H1 (cell line): Measurements from ENCODE around the gene NLGN4X. TPM values are rescaled to one million over a fixed set of nuclear protein-coding genes. Genes with fewer than 3 reads are reported as not detected.

Experiments
- CTCF ChIA-PET: fragments of 300-600 bp; sonication (Branson Sonifier 250); formaldehyde crosslinking; loops from one replicate; lab custom pipeline; 2021; ENCODE audit not compliant: partially characterized antibody; lab: Charles Lee
- POLR2A ChIA-PET: fragments of 300-600 bp; sonication (Branson Sonifier 250); formaldehyde crosslinking; loops from one replicate; lab custom pipeline; 2021; ENCODE audit warnings: inconsistent platforms; ENCODE audit not compliant: partially characterized antibody; lab: Charles Lee
- DNase-seq, 2 experiments: peaks; one replicate each; pipeline versions ENCODE4 v3.0.0 to v3.0.0-alpha.2; 2010 to 2022; ENCODE audit warnings: low spot score in 2 of 2, low read depth in 1 of 2, mixed read lengths in 1 of 2
- FAIRE-seq: peaks from 2 replicates; lab custom pipeline; 2011; peaks lifted over from hg19 to GRCh38; lab: Jason Lieb, UNC
- H2AFZ ChIP-seq: 2 replicates; pipeline ENCODE4 v1.8.1; 2012; ENCODE audit warnings: low read length, inconsistent platforms
- H2AK5ac ChIP-seq: 2 replicates; pipeline ENCODE4 v1.6.1; 2013; ENCODE audit warnings: low read depth, low read length
- H2BK120ac ChIP-seq: replicated peaks from 2 replicates; pipeline ENCODE3; 2013; ENCODE audit warnings: low read depth, low read length, inconsistent platforms
- H2BK12ac ChIP-seq: 2 replicates; pipeline ENCODE4 v1.6.1; 2013; ENCODE audit warnings: low read depth, low read length
- H2BK15ac ChIP-seq: 2 replicates; pipeline ENCODE4 v1.6.1; 2013; ENCODE audit warnings: low read length
- H2BK20ac ChIP-seq: 2 replicates; pipeline ENCODE4 v1.6.1; 2013; ENCODE audit warnings: low read length
- H2BK5ac ChIP-seq: 2 replicates; pipeline ENCODE4 v1.6.1; 2013; ENCODE audit warnings: low read depth, low read length
- H3K14ac ChIP-seq: 2 replicates; pipeline ENCODE4 v1.6.1; 2013; ENCODE audit warnings: inconsistent platforms; ENCODE audit not compliant: insufficient read length
- H3K18ac ChIP-seq: 2 replicates; pipeline ENCODE4 v1.6.1; 2013; ENCODE audit warnings: low read length; ENCODE audit errors: extremely low read depth
- H3K23ac ChIP-seq: 2 replicates; pipeline ENCODE4 v1.6.1; 2013; ENCODE audit warnings: inconsistent platforms; ENCODE audit not compliant: insufficient read length
- H3K23me2 ChIP-seq: 2 replicates; pipeline ENCODE4 v1.6.1; 2013; ENCODE audit warnings: low read depth, low read length
- H3K27ac ChIP-seq: 2 replicates; pipeline ENCODE4 v1.6.1; 2011; ENCODE audit warnings: low read depth, low read length, inconsistent platforms
- H3K27me3 ChIP-seq, 4 experiments: replicated peaks in 1 of 4; 1 replicate in 1 of 4; 2 replicates in 3 of 4; pipeline versions ENCODE4 v1.6.1 to v1.8.1; 2011 to 2013; ENCODE audit warnings: low read length in 3 of 4, mild to moderate bottlenecking in 3 of 4, inconsistent platforms in 2 of 4, mixed read lengths in 2 of 4, moderate library complexity in 1 of 4; ENCODE audit not compliant: control insufficient read depth in 3 of 4, insufficient read depth in 3 of 4; ENCODE audit errors: extremely low read depth in 1 of 4
- H3K36me3 ChIP-seq, 4 experiments: 2 replicates each; pipeline versions ENCODE4 v1.6.1 to v1.8.1; 2011 to 2013; ENCODE audit warnings: mild to moderate bottlenecking in 4 of 4, low read length in 3 of 4, moderate library complexity in 2 of 4, control low read depth in 1 of 4, inconsistent platforms in 1 of 4; ENCODE audit not compliant: insufficient read depth in 4 of 4, control insufficient read depth in 2 of 4
- H3K4ac ChIP-seq: replicated peaks from 2 replicates; pipeline ENCODE3; 2013; ENCODE audit warnings: low read length, low read depth, mixed read lengths, inconsistent platforms; ENCODE audit not compliant: insufficient read length
- H3K4me1 ChIP-seq, 4 experiments: replicated peaks in 1 of 4; 1 replicate in 1 of 4; 2 replicates in 3 of 4; pipeline versions ENCODE4 v1.6.1 to v1.8.1; 2011 to 2013; ENCODE audit warnings: low read length in 3 of 4, inconsistent platforms in 2 of 4, mixed read lengths in 1 of 4; ENCODE audit not compliant: insufficient read depth in 4 of 4, control insufficient read depth in 3 of 4
- H3K4me2 ChIP-seq, 2 experiments: 2 replicates each; pipeline versions ENCODE4 v1.6.1 to v1.8.1; 2011 to 2013; ENCODE audit warnings: low read depth in 2 of 2, low read length in 2 of 2, control low read depth in 1 of 2, inconsistent platforms in 1 of 2, mild to moderate bottlenecking in 1 of 2; ENCODE audit not compliant: insufficient read depth in 1 of 2
- H3K4me3 ChIP-seq, 4 experiments: fragments of 200-600, 300-600 bp in 1 of 4; sonication (generic), shearing (Covaris generic), sonication (Bioruptor Twin) in 1 of 4; 2 replicates each; pipeline versions ENCODE4 v1.5.1 to v1.8.1; 2011 to 2016; ENCODE audit warnings: low read length in 4 of 4, low read depth in 3 of 4, control low read depth in 2 of 4, inconsistent platforms in 2 of 4, mild to moderate bottlenecking in 2 of 4, mixed read lengths in 1 of 4, moderate library complexity in 1 of 4; ENCODE audit not compliant: insufficient read depth in 2 of 4; ENCODE audit errors: extremely low read depth in 1 of 4
- H3K56ac ChIP-seq: replicated peaks from 2 replicates; pipeline ENCODE3; 2013; ENCODE audit warnings: low read depth, mild to moderate bottlenecking, mixed read lengths, low read length, inconsistent platforms; ENCODE audit not compliant: insufficient read length
- H3K79me1 ChIP-seq: 2 replicates; pipeline ENCODE4 v1.6.1; 2013; ENCODE audit warnings: low read depth, low read length, control low read depth
- H3K79me2 ChIP-seq, 2 experiments: 2 replicates each; pipeline versions ENCODE4 v1.6.1 to v1.8.1; 2012 to 2013; ENCODE audit warnings: low read length in 2 of 2, mild to moderate bottlenecking in 2 of 2, inconsistent platforms in 1 of 2; ENCODE audit not compliant: insufficient read depth in 2 of 2, control insufficient read depth in 1 of 2
- H3K9ac ChIP-seq, 4 experiments: replicated peaks in 1 of 4; 1 replicate in 1 of 4; 2 replicates in 3 of 4; pipeline versions ENCODE4 v1.6.1 to v1.8.1; 2011 to 2013; ENCODE audit warnings: low read depth in 3 of 4, low read length in 3 of 4, control low read depth in 2 of 4, mild to moderate bottlenecking in 2 of 4, moderate library complexity in 2 of 4, inconsistent platforms in 1 of 4; ENCODE audit errors: extremely low read depth in 1 of 4
- H3K9me3 ChIP-seq, 2 experiments: 2 replicates each; pipeline versions ENCODE4 v1.6.1 to v1.8.1; 2012 to 2013; ENCODE audit warnings: mild to moderate bottlenecking in 2 of 2, moderate library complexity in 2 of 2, control low read depth in 1 of 2, inconsistent platforms in 1 of 2, low read depth in 1 of 2, low read length in 1 of 2, mixed read lengths in 1 of 2; ENCODE audit not compliant: insufficient read depth in 2 of 2
- H4K20me1 ChIP-seq, 2 experiments: replicated peaks in 1 of 2; 2 replicates each; pipeline versions ENCODE3 to v1.8.1; 2011 to 2013; ENCODE audit warnings: inconsistent platforms in 2 of 2, low read length in 2 of 2, mild to moderate bottlenecking in 1 of 2; ENCODE audit not compliant: insufficient read depth in 2 of 2, control insufficient read depth in 1 of 2
- H4K5ac ChIP-seq: 2 replicates; pipeline ENCODE4 v1.6.1; 2013; ENCODE audit warnings: low read length, low read depth, mixed read lengths, inconsistent platforms; ENCODE audit not compliant: insufficient read length
- H4K8ac ChIP-seq: 2 replicates; pipeline ENCODE4 v1.8.0; 2013; ENCODE audit warnings: mild to moderate bottlenecking, moderate library complexity, low read length, inconsistent platforms; ENCODE audit not compliant: insufficient read depth; ENCODE audit errors: extremely low read depth
- H4K91ac ChIP-seq: replicated peaks from 2 replicates; pipeline ENCODE3; 2013; ENCODE audit warnings: low read length, mixed read lengths, inconsistent platforms; ENCODE audit not compliant: insufficient read length
- CTBP2 ChIP-seq: IDR thresholded peaks from 2 replicates; pipeline ENCODE4 v1.7.0; 2011; ENCODE audit warnings: borderline replicate concordance, mild to moderate bottlenecking, moderate library complexity, mixed read lengths, low read length; ENCODE audit not compliant: insufficient read depth, insufficient read length
- FOSL1 ChIP-seq: IDR thresholded peaks from 2 replicates; pipeline ENCODE4 v1.6.1; 2011; ENCODE audit warnings: mild to moderate bottlenecking, low read depth, low read length, moderate library complexity; ENCODE audit not compliant: insufficient read depth
- KDM1A ChIP-seq: fragments of 200-600, 300-600 bp; sonication (generic); IDR thresholded peaks from 2 replicates; pipeline ENCODE4 v1.7.1; 2016; ENCODE audit warnings: mild to moderate bottlenecking, low read length, borderline replicate concordance
- NANOG ChIP-seq: IDR thresholded peaks from 2 replicates; pipeline ENCODE4 v1.6.1; 2011; ENCODE audit warnings: low read length, low read depth, mild to moderate bottlenecking, inconsistent platforms; ENCODE audit not compliant: insufficient read depth, poor library complexity, severe bottlenecking
- RBBP5 ChIP-seq: IDR thresholded peaks from 2 replicates; pipeline ENCODE4 v1.7.1; 2012; ENCODE audit warnings: low read depth, mild to moderate bottlenecking, inconsistent platforms, low read length, moderate library complexity, borderline replicate concordance
- RXRA ChIP-seq: IDR thresholded peaks from 2 replicates; pipeline ENCODE4 v1.6.1; 2011; ENCODE audit warnings: low read depth, mild to moderate bottlenecking, low read length, moderate library complexity; ENCODE audit not compliant: insufficient read depth
- SIX5 ChIP-seq: IDR thresholded peaks from 2 replicates; pipeline ENCODE4 v1.6.1; 2011; ENCODE audit warnings: mild to moderate bottlenecking, low read depth, low read length
- SRF ChIP-seq: IDR thresholded peaks from 2 replicates; pipeline ENCODE4 v1.6.1; 2011; ENCODE audit warnings: mild to moderate bottlenecking, low read depth, low read length, moderate library complexity
- TBP ChIP-seq: IDR thresholded peaks from 2 replicates; pipeline ENCODE4 v1.6.1; 2011; ENCODE audit warnings: low read depth, low read length, improper control_type of control experiment
- TCF12 ChIP-seq: IDR thresholded peaks from 2 replicates; pipeline ENCODE4 v1.6.1; 2011; ENCODE audit warnings: low read depth, mild to moderate bottlenecking, low read length
- WGBS, 2 experiments: shearing (Covaris generic) in 1 of 2; methylation state at CpG; one replicate each; pipeline versions ENCODE4 v1.1.6 to v1.1.7; 2013 to 2015; ENCODE audit warnings: low lambda C conversion rate in 2 of 2, mixed read lengths in 2 of 2, inconsistent platforms in 1 of 2, low coverage in 1 of 2, missing lambda C conversion rate in 1 of 2; ENCODE audit not compliant: insufficient replicate concordance in 2 of 2, insufficient coverage in 1 of 2, insufficient read length in 1 of 2; ENCODE audit errors: extremely low coverage in 1 of 2, missing lambda C conversion rate in 1 of 2; 5-methylcytosine and 5-hydroxymethylcytosine counted together
- polyA plus RNA-seq, 7 experiments: library from polyadenylated mRNA; depleted of rRNA in 3 of 7; stranded (reverse) in 5 of 7; unstranded in 2 of 7; fragments of >200 nt in 5 of 7; fragments of 200-250 nt in 2 of 7; gene quantifications; 1 replicate in 5 of 7; 2 replicates in 1 of 7; 4 replicates in 1 of 7; pipeline versions ENCODE4 v1.2.1 to v1.2.3, GENCODE V29; 2011 to 2013; ENCODE audit warnings: missing spikeins in 2 of 7, mixed read lengths in 2 of 7
- total RNA-seq: library from RNA; stranded (reverse); fragmentation: NEBNext Ultra II Directional; extraction: Animal tissue kit (Norgen Biotek cat#: 25700); gene quantifications from 2 replicates; pipeline ENCODE4 v1.2.1, GENCODE V29; 2021

The NLGN4X gene
- total and polyA plus RNA-seq, 2 of the 8 experiments (the other 6 are each of a cell fraction or from before 2014, with no cell fraction given) = 104 to 124 TPM

DNA sequence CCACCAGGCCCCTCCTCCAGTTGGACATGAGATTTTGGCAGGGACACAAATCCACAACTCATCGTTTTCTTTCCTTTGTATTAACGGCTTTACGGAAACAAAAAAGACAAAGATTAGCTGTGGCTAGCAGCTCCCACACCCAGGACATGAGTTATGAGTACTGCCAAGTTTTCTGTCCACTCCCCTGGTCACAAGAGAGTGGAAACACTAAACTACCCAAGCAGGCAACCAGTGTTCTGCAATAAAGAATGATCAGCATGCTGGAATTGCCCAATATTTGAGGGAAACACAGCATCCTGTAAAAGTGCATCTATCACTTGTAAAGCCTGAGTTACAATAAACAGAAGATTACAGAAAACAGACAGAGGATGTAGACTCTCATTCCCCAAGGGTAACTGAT is 358.4 kb downstream of the NLGN4X start:
- Histone ChIP-seq H2AK5ac (no peak overlapping the region), H3K9ac (no peak overlapping the region), H2BK120ac (no peak overlapping the region), H3K23ac (no peak overlapping the region), H3K18ac (no peak overlapping the region), H4K91ac (no peak overlapping the region), H2BK12ac (no peak overlapping the region), H3K27me3 (no peaks in the 10 kb centered on the region), H4K5ac (no peak overlapping the region), H3K4me2 (no peak overlapping the region), H2BK5ac (no peak overlapping the region), H3K27ac (no peak overlapping the region), H3K4me3 (no peak overlapping the region), H4K8ac (no peak overlapping the region), H3K79me2 (no peaks in the 10 kb centered on the region), H2BK20ac (no peak overlapping the region), H4K20me1 (no peaks in the 10 kb centered on the region), H2BK15ac (no peak overlapping the region), H3K56ac (no peak overlapping the region), H3K23me2 (no peaks in the 10 kb centered on the region), H3K4ac (no peak overlapping the region), H3K36me3 (no peaks in the 10 kb centered on the region), H3K4me1 (peaks cover 0 to 5% (median 0%) of the 10 kb centered on the region in 4 experiments; a peak in 1 of 7 replicates), H3K79me1 (no peaks in the 10 kb centered on the region), H3K14ac (no peak overlapping the region), H2AFZ (no peak overlapping the region), H3K9me3 (no peaks in the 10 kb centered on the region)
- ChIA-PET CTCF (interaction anchor here (0.5 to 0.7 kb wide), 2 partner anchors 10 to 252 kb away, joined by 3 read pairs; no protein-coding TSS in a partner anchor), POLR2A (interaction anchor here (0.6 kb wide), 1 partner anchor 221 kb away, joined by 3 read pairs; no protein-coding TSS in a partner anchor)
- FAIRE-seq (no peak), DNase-seq (no peak)
- 92% methylated on average over 3 of the region's 3 CpGs; no CpG with 5 or more reads in 1 of the 2 experiments for WGBS, 2 experiments
- TF ChIP-seq SRF = no peak
- TF ChIP-seq SIX5 = no peak
- no peak for TF ChIP-seq FOSL1
- no peak for TF ChIP-seq CTBP2
- no peak for TF ChIP-seq RXRA
- no peak for TF ChIP-seq KDM1A
- TF ChIP-seq TBP = no peak
- TF ChIP-seq TCF12 = no peak
- TF ChIP-seq RBBP5 = no peak
- no peak for TF ChIP-seq NANOG
